Thyroid gland (tissue), 4 donors: ENCODE results near the gene MAX. TPM values are rescaled to one million over a fixed set of nuclear protein-coding genes. Genes with fewer than 3 reads are reported as not detected.

Experiments
- DNase-seq, 2 donors: peaks; one replicate each; pipeline ENCODE4 v3.0.0-alpha.2; 2019
- H3K27ac ChIP-seq, 3 donors: fragments of 200-600 bp; sonication (generic); 1 replicate in 2 of 3; 2 replicates in 1 of 3; pipeline ENCODE4 v1.5.1; 2016 to 2019; ENCODE audit warnings: mild to moderate bottlenecking in 1 of 3, moderate library complexity in 1 of 3
- H3K27me3 ChIP-seq: fragments of 200-600 bp; sonication (generic); one replicate; pipeline ENCODE4 v1.5.1; 2019
- H3K36me3 ChIP-seq, 2 donors: fragments of 200-600 bp; sonication (generic); one replicate each; pipeline ENCODE4 v1.5.1; 2016 to 2019
- H3K4me1 ChIP-seq, 2 donors: fragments of 200-600 bp; sonication (generic); one replicate each; pipeline ENCODE4 v1.5.1; 2017 to 2019
- H3K4me3 ChIP-seq, 3 donors: fragments of 200-600 bp; sonication (generic); replicated peaks in 1 of 3; 1 replicate in 2 of 3; 2 replicates in 1 of 3; pipeline ENCODE4 v1.5.1; 2016; ENCODE audit warnings: mild to moderate bottlenecking in 1 of 3
- H3K9me3 ChIP-seq: fragments of 200-600 bp; sonication (generic); one replicate; pipeline ENCODE4 v1.5.1; 2017
- CTCF ChIP-seq, 6 experiments: fragments of 200-600 bp in 3 of 6; fragments of 450-650 bp in 3 of 6; sonication (generic) in 3 of 6; IDR thresholded peaks; one replicate each; pipeline ENCODE4 v1.5.1; 2016 to 2019; ENCODE audit warnings: antibody characterized with exemption in 6 of 6, mild to moderate bottlenecking in 2 of 6, inconsistent platforms in 1 of 6, moderate library complexity in 1 of 6
- POLR2A ChIP-seq, 2 donors: fragments of 450-650 bp; IDR thresholded peaks; one replicate each; pipeline ENCODE4 v1.6.1; 2017; ENCODE audit warnings: antibody characterized with exemption in 2 of 2, mild to moderate bottlenecking in 2 of 2, moderate library complexity in 1 of 2
- WGBS, 2 donors: methylation state at CpG; one replicate each; pipeline ENCODE4 v1.1.5; 2017; 5-methylcytosine and 5-hydroxymethylcytosine counted together
- intact Hi-C: fragments of 100-400 bp; cut with DNase I; formaldehyde crosslinking; loops from one replicate; pipeline ENCODE4 v1.15.1; 2023
- total RNA-seq, 4 donors: library from RNA; depleted of rRNA; stranded (reverse); fragments of >200 nt; gene quantifications; one replicate each; pipeline ENCODE4 v1.2.3, GENCODE V29; 2016

MAX gene
- total RNA-seq, 4 donors from 2014 or later, result 56.7 to 71.4 (median 63.3) TPM

- no peaks in the 10 kb centered on the region for H3K9me3 ChIP-seq
- peaks cover 29 to 42% of the 10 kb centered on the region in 2 donors for H3K4me1 ChIP-seq
- H3K36me3 ChIP-seq, result peaks cover 4% of the 10 kb centered on the region in 2 donors
- no peak overlapping the region for H3K4me3 ChIP-seq
- peak; percentile 69 to 79 for DNase-seq
- H3K27me3 ChIP-seq, result no peaks in the 10 kb centered on the region
- 36% methylated on average over 9 to 12 of the region's 12 CpGs for WGBS, 2 donors
- intact Hi-C loops, result no loop called here
- TF ChIP-seq POLR2A (IDR thresholded peaks at IDR 0.05), result no peak
- TF ChIP-seq CTCF (IDR thresholded peaks at IDR 0.05), result no peak
- H3K27ac ChIP-seq, result peak overlapping the region in 1 of 3 donors; percentile 28
These were observed 31.8 kb downstream of the MAX start for GRCh38 chr14:65070471-65070976.

GRCh38 chr14:65069874-65070413, 32.4 kb downstream of the MAX start:
- 78 to 85% methylated on average over 5 of the region's 5 CpGs for WGBS, 2 donors
- Histone ChIP-seq H3K36me3 (peaks cover 4 to 9% of the 10 kb centered on the region in 2 donors), H3K4me1 (peaks cover 29 to 40% of the 10 kb centered on the region in 2 donors), H3K4me3 (no peak overlapping the region), H3K9me3 (no peaks in the 10 kb centered on the region), H3K27ac (no peak overlapping the region), H3K27me3 (no peaks in the 10 kb centered on the region)
- DNase-seq, result no peak
- TF ChIP-seq CTCF (IDR thresholded peaks at IDR 0.05) (no peak), POLR2A (IDR thresholded peaks at IDR 0.05) (no peak)
- intact Hi-C loops, result no loop called here

- Histone ChIP-seq H3K27ac (no peak overlapping the region), H3K36me3 (peaks cover 15 to 18% of the 10 kb centered on the region in 2 donors), H3K27me3 (no peaks in the 10 kb centered on the region), H3K4me3 (no peak overlapping the region), H3K9me3 (no peaks in the 10 kb centered on the region), H3K4me1 (peaks cover 6 to 11% of the 10 kb centered on the region in 2 donors)
- DNase-seq, result no peak
- intact Hi-C loops, result no loop called here
- WGBS, 2 donors, result 94% methylated on average over 6 of the region's 7 CpGs
- TF ChIP-seq POLR2A (IDR thresholded peaks at IDR 0.05) (no peak), CTCF (IDR thresholded peaks at IDR 0.05) (no peak)
These were observed 36.6 kb downstream of the MAX start for GRCh38 chr14:65065719-65066118.

GRCh38 chr14:65062096-65063075, 39.9 kb downstream of the MAX start:
- intact Hi-C loops, result no loop called here
- H3K4me3 ChIP-seq, result no peak overlapping the region
- no peaks in the 10 kb centered on the region for H3K9me3 ChIP-seq
- H3K27ac ChIP-seq, result no peak overlapping the region
- H3K4me1 ChIP-seq, result no peaks in the 10 kb centered on the region
- peaks cover 14 to 15% of the 10 kb centered on the region in 2 donors for H3K36me3 ChIP-seq
- no peak for DNase-seq
- no peaks in the 10 kb centered on the region for H3K27me3 ChIP-seq
- WGBS, 2 donors, result 85 to 96% methylated on average over 16 of the region's 16 CpGs
- TF ChIP-seq POLR2A (IDR thresholded peaks at IDR 0.05) (no peak), CTCF (IDR thresholded peaks at IDR 0.05) (no peak)

GRCh38 chr14:65057695-65058094, 44.6 kb downstream of the MAX start:
- H3K4me1 ChIP-seq, result no peaks in the 10 kb centered on the region
- no peak for DNase-seq
- H3K36me3 ChIP-seq, result peaks cover 6 to 15% of the 10 kb centered on the region in 2 donors
- H3K4me3 ChIP-seq, result no peak overlapping the region
- TF ChIP-seq CTCF (IDR thresholded peaks at IDR 0.05) (no peak), POLR2A (IDR thresholded peaks at IDR 0.05) (no peak)
- intact Hi-C loops, result no loop called here
- no peaks in the 10 kb centered on the region for H3K27me3 ChIP-seq
- no peak overlapping the region for H3K27ac ChIP-seq
- no peaks in the 10 kb centered on the region for H3K9me3 ChIP-seq
